HepG2 (cell line): Measurements from ENCODE around the gene OCSTAMP. TPM values are rescaled to one million over a fixed set of nuclear protein-coding genes. Genes with fewer than 3 reads are reported as not detected.

Experiments used
- ATAC-seq: fragments of 200-7000 bp; cut with Tn5 transposase; 3 replicates; pipeline ENCODE4 v1.9.1; 2020; ENCODE audit warnings: mild to moderate bottlenecking, moderate library complexity
- BruUV-seq: library from RNA; stranded (reverse); fragments of 400-500 nt; replicated peaks from 2 replicates; lab custom pipeline; 2021; lab: Mats Ljungman, UMichigan
- CTCF ChIA-PET: fragments of 300-600 bp; formaldehyde crosslinking; extraction: SDS; loops from one replicate; lab custom pipeline; 2021; ENCODE audit warnings: low total read pairs, inconsistent platforms, low intra/inter-chr PET ratio; lab: Yijun Ruan, JAX
- POLR2A ChIA-PET: fragments of 350-600 bp; sonication (Branson Sonifier 250); formaldehyde crosslinking; loops from one replicate; lab custom pipeline; 2020; ENCODE audit warnings: antibody characterized with exemption, inconsistent platforms; lab: Yijun Ruan, JAX
- DNase-seq: peaks from one replicate; pipeline ENCODE4 v3.0.0-alpha.2; 2015; ENCODE audit warnings: low spot score
- FAIRE-seq: peaks from 3 replicates; lab custom pipeline; 2011; peaks lifted over from hg19 to GRCh38; lab: Jason Lieb, UNC
- H2AFZ ChIP-seq: one replicate; pipeline ENCODE4 v1.6.1; 2011; ENCODE audit warnings: low read length, inconsistent platforms
- H3K27ac ChIP-seq: fragments of 300-600 bp; 3 replicates; pipeline ENCODE4 v1.8.0; 2011; ENCODE audit warnings: mixed run types, mild to moderate bottlenecking, mixed read lengths, low read length, inconsistent platforms; ENCODE audit not compliant: insufficient read depth; ENCODE audit errors: extremely low read length
- H3K27me3 ChIP-seq, 2 experiments: fragments of 200-600 bp in 1 of 2; 2 replicates in 1 of 2; 3 replicates in 1 of 2; pipeline versions ENCODE4 v1.6.0 to v1.8.0; 2011; ENCODE audit warnings: low read length in 2 of 2, mild to moderate bottlenecking in 2 of 2, moderate library complexity in 2 of 2, inconsistent platforms in 1 of 2; ENCODE audit not compliant: insufficient read depth in 2 of 2, control insufficient read depth in 1 of 2
- H3K36me3 ChIP-seq, 2 experiments: fragments of 200-600 bp in 1 of 2; replicated peaks in 1 of 2; 2 replicates in 1 of 2; 3 replicates in 1 of 2; pipeline versions ENCODE4 v1.5.1 to v1.8.0; 2011; ENCODE audit warnings: low read length in 2 of 2, inconsistent platforms in 1 of 2; ENCODE audit not compliant: insufficient read depth in 2 of 2, control insufficient read depth in 1 of 2
- H3K4me1 ChIP-seq: 2 replicates; pipeline ENCODE4 v1.5.1; 2012; ENCODE audit warnings: low read length, inconsistent platforms; ENCODE audit not compliant: insufficient read depth
- H3K4me2 ChIP-seq: 2 replicates; pipeline ENCODE4 v1.6.0; 2011; ENCODE audit warnings: low read depth, low read length, inconsistent platforms
- H3K4me3 ChIP-seq, 3 experiments: fragments of 200-600 bp in 1 of 3; sonication (generic), shearing (Covaris generic) in 1 of 3; replicated peaks in 1 of 3; 2 replicates each; pipeline ENCODE4 v1.5.1; 2011 to 2016; ENCODE audit warnings: low read length in 3 of 3, inconsistent platforms in 2 of 3, low read depth in 2 of 3, mild to moderate bottlenecking in 2 of 3, control low read depth in 1 of 3, mixed read lengths in 1 of 3; ENCODE audit not compliant: insufficient read depth in 1 of 3
- H3K79me2 ChIP-seq: one replicate; pipeline ENCODE4 v1.6.1; 2011; ENCODE audit warnings: low read length, inconsistent platforms; ENCODE audit not compliant: insufficient read depth
- H3K9ac ChIP-seq: 2 replicates; pipeline ENCODE4 v1.6.0; 2011; ENCODE audit warnings: mild to moderate bottlenecking, low read depth, low read length, inconsistent platforms; ENCODE audit not compliant: insufficient read depth
- H3K9me3 ChIP-seq: 2 replicates; pipeline ENCODE4 v1.5.1; 2012; ENCODE audit warnings: mild to moderate bottlenecking, low read length
- H4K20me1 ChIP-seq: 2 replicates; pipeline ENCODE4 v1.6.0; 2011; ENCODE audit warnings: inconsistent platforms, mild to moderate bottlenecking, low read length, moderate library complexity; ENCODE audit not compliant: insufficient read depth
- CENPX ChIP-seq: sonication (generic); formaldehyde crosslinking; IDR thresholded peaks from 2 replicates; pipeline ENCODE4 v1.9.0; 2021; ENCODE audit warnings: mild to moderate bottlenecking, missing genetic modification reagents, moderate library complexity
- DR1 ChIP-seq: sonication (generic); formaldehyde crosslinking; IDR thresholded peaks from 2 replicates; pipeline ENCODE4 v1.8.0; 2021; ENCODE audit warnings: mild to moderate bottlenecking, missing genetic modification reagents, inconsistent platforms
- FOXA3 ChIP-seq: IDR thresholded peaks from 2 replicates; pipeline ENCODE4 v1.6.1; 2016; ENCODE audit warnings: missing genetic modification reagents, missing compliant biosample characterization
- HHEX ChIP-seq: IDR thresholded peaks from 2 replicates; pipeline ENCODE4 v1.6.1; 2016; ENCODE audit warnings: control low read depth
- PHB2 ChIP-seq: fragments of 450-650 bp; IDR thresholded peaks from 2 replicates; pipeline ENCODE4 v1.6.1; 2018; ENCODE audit not compliant: partially characterized antibody
- SIN3B ChIP-seq: fragments of 150-350 bp; IDR thresholded peaks from 2 replicates; pipeline ENCODE4 v1.6.1; 2014; ENCODE audit warnings: low read length
- SMARCE1 ChIP-seq: fragments of 450-650 bp; IDR thresholded peaks from 2 replicates; pipeline ENCODE4 v1.6.1; 2017; ENCODE audit warnings: borderline replicate concordance
- SUZ12 ChIP-seq: fragments of 150-350 bp; IDR thresholded peaks from 2 replicates; pipeline ENCODE4 v1.6.1; 2014; ENCODE audit warnings: low read depth, low read length
- THYN1 ChIP-seq: sonication (generic); formaldehyde crosslinking; IDR thresholded peaks from 2 replicates; pipeline ENCODE4 v1.8.1; 2023; ENCODE audit warnings: low read depth, mild to moderate bottlenecking, moderate library complexity, missing genetic modification reagents, borderline replicate concordance
- ZC3H13 ChIP-seq: sonication (generic); formaldehyde crosslinking; IDR thresholded peaks from 2 replicates; pipeline ENCODE4 v1.8.1; 2023; ENCODE audit warnings: mild to moderate bottlenecking, missing genetic modification reagents, moderate library complexity
- ZFP82 ChIP-seq: sonication (generic); formaldehyde crosslinking; IDR thresholded peaks from 2 replicates; pipeline ENCODE4 v1.5.1; 2020; ENCODE audit warnings: mild to moderate bottlenecking, missing genetic modification reagents, borderline replicate concordance
- ZNF672 ChIP-seq: sonication (generic); formaldehyde crosslinking; IDR thresholded peaks from 2 replicates; pipeline ENCODE4 v1.8.1; 2022; ENCODE audit warnings: missing genetic modification reagents
- ZNF891 ChIP-seq: sonication (generic); formaldehyde crosslinking; IDR thresholded peaks from 2 replicates; pipeline ENCODE4 v1.5.0; 2020; ENCODE audit warnings: mild to moderate bottlenecking, missing genetic modification reagents
- WGBS: methylation state at CpG from one replicate; pipeline ENCODE4 v1.1.6; 2017; ENCODE audit warnings: low lambda C conversion rate; 5-methylcytosine and 5-hydroxymethylcytosine counted together
- in situ Hi-C: cut with HindIII; loops from 2 replicates; pipeline ENCODE4 v1.10.0; 2017; ENCODE audit warnings: low pct_unique_long_range_greater_than_20kb; ENCODE audit not compliant: extremely low pct_ligation_motif_present
- intact Hi-C: fragments of 100-400 bp; cut with micrococcal nuclease; formaldehyde crosslinking; loops from one replicate; pipeline ENCODE4 v1.10.0; 2022; ENCODE audit not compliant: unreplicated experiment
- polyA plus RNA-seq, 8 experiments: library from polyadenylated mRNA; depleted of rRNA in 3 of 8; stranded (reverse) in 7 of 8; unstranded in 1 of 8; fragments of >200 nt; fragmentation: Illumina TruSeq in 4 of 8; extraction: Trizol in 4 of 8; gene quantifications; 2 replicates each; pipeline versions ENCODE4 v1.2.1 to v1.2.3, GENCODE V29; 2011 to 2016; ENCODE audit warnings: low read depth in 4 of 8, missing spikeins in 1 of 8, mixed read lengths in 1 of 8; ENCODE audit not compliant: insufficient read depth in 1 of 8
- total RNA-seq, 5 experiments: library from RNA; depleted of rRNA; stranded (reverse); fragments of >200 nt; fragmentation: Illumina TruSeq; extraction: Trizol; gene quantifications; 2 replicates each; pipeline ENCODE4 v1.2.3, GENCODE V29; 2016; ENCODE audit warnings: low read depth in 1 of 5
- TF ChIP-seq, protein P1 (sequence below): sonication (generic); formaldehyde crosslinking; IDR thresholded peaks from 2 replicates; pipeline ENCODE4 v1.5.1; 2020; ENCODE audit warnings: missing genetic modification reagents, mild to moderate bottlenecking, borderline replicate concordance
- TF ChIP-seq, protein P2 (sequence below): sonication (generic); formaldehyde crosslinking; IDR thresholded peaks from 2 replicates; pipeline ENCODE4 v1.8.1; 2023; ENCODE audit warnings: missing genetic modification reagents, inconsistent platforms, borderline replicate concordance

The OCSTAMP gene
- total and polyA plus RNA-seq, 2 of the 13 experiments (the other 11 are each of a cell fraction or from before 2014, with no cell fraction given), result not detected

DNA sequence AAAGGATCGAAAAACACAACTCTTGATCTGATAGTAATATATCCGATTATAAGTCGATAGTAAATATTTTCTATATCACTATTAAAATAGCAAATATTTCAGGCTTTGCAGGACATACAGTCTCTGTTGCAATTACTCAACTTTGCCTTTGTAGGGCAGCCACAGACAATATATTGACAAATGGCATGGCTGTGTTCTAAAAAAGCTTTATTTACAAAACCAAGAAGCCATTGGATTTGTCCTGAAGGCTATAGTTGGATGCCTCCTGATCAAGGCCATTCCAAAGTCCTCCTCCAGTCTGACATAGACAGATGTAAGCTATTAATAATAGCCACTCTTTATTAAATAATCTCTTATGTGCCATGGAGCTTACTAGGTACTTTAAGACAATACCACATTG, 5.9 kb downstream of the OCSTAMP start:
- Histone ChIP-seq H3K4me2 (no peak overlapping the region), H3K9me3 (no peaks in the 10 kb centered on the region), H3K4me1 (peaks cover 31% of the 10 kb centered on the region), H3K4me3 (no peak overlapping the region), H2AFZ (no peak overlapping the region), H3K27ac (no peak overlapping the region), H4K20me1 (no peaks in the 10 kb centered on the region), H3K9ac (no peak overlapping the region), H3K36me3 (no peaks in the 10 kb centered on the region), H3K79me2 (no peaks in the 10 kb centered on the region), H3K27me3 (peaks cover 2 to 15% of the 10 kb centered on the region in 2 experiments; a peak in 3 of 5 replicates)
- CTCF ChIA-PET, result interaction anchor here (1.5 to 2.6 kb wide), 2 partner anchors 136 to 155 kb away, joined by 5 to 14 read pairs; no protein-coding TSS in a partner anchor
- FAIRE-seq, result peak; percentile 37
- peak; percentile 21; the same call in 1 of the 3 replicates for ATAC-seq
- BruUV-seq, result no TSS peak
- POLR2A ChIA-PET, result interaction anchor here (1.2 to 2.0 kb wide), 3 partner anchors 14 to 144 kb away, joined by 5 to 7 read pairs (median 5); partner anchors contain the start of gene TP53RK
- 6% methylated on average over 3 of the region's 3 CpGs for WGBS
- intact Hi-C loops, result no loop called here
- in situ Hi-C loops, result no loop called here
- DNase-seq, result peak; percentile 39
- TF ChIP-seq, protein P1, sequence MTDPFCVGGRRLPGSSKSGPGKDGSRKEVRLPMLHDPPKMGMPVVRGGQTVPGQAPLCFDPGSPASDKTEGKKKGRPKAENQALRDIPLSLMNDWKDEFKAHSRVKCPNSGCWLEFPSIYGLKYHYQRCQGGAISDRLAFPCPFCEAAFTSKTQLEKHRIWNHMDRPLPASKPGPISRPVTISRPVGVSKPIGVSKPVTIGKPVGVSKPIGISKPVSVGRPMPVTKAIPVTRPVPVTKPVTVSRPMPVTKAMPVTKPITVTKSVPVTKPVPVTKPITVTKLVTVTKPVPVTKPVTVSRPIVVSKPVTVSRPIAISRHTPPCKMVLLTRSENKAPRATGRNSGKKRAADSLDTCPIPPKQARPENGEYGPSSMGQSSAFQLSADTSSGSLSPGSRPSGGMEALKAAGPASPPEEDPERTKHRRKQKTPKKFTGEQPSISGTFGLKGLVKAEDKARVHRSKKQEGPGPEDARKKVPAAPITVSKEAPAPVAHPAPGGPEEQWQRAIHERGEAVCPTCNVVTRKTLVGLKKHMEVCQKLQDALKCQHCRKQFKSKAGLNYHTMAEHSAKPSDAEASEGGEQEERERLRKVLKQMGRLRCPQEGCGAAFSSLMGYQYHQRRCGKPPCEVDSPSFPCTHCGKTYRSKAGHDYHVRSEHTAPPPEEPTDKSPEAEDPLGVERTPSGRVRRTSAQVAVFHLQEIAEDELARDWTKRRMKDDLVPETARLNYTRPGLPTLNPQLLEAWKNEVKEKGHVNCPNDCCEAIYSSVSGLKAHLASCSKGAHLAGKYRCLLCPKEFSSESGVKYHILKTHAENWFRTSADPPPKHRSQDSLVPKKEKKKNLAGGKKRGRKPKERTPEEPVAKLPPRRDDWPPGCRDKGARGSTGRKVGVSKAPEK, result no peak
- TF ChIP-seq SIN3B (no peak), FOXA3 (CRISPR knock-in tag) (peak; percentile 65; the same call in 1 of the 2 replicates), SMARCE1 (no peak), ZFP82 (CRISPR knock-in tag) (no peak), PHB2 (no peak), DR1 (CRISPR knock-in tag) (no peak), CENPX (no peak), ZNF891 (CRISPR knock-in tag) (no peak), ZC3H13 (CRISPR knock-in tag) (no peak), SUZ12 (no peak), ZNF672 (no peak), HHEX (CRISPR knock-in tag) (no peak), THYN1 (no peak)
- TF ChIP-seq, protein P2, sequence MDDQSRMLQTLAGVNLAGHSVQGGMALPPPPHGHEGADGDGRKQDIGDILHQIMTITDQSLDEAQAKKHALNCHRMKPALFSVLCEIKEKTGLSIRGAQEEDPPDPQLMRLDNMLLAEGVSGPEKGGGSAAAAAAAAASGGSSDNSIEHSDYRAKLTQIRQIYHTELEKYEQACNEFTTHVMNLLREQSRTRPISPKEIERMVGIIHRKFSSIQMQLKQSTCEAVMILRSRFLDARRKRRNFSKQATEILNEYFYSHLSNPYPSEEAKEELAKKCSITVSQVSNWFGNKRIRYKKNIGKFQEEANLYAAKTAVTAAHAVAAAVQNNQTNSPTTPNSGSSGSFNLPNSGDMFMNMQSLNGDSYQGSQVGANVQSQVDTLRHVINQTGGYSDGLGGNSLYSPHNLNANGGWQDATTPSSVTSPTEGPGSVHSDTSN (CRISPR knock-in tag), result no peak
